Trophoblast cell (in vitro differentiated cells and primary cell): Measurements from ENCODE around the gene WDR54.

Experiments
- DNase-seq, 2 donors: peaks; one replicate each; pipeline ENCODE4 v3.0.0-alpha.2; 2016
- H2AFZ ChIP-seq: 2 replicates; pipeline ENCODE4 v1.6.1; 2013; ENCODE audit warnings: low read length, moderate library complexity, mild to moderate bottlenecking; ENCODE audit not compliant: insufficient read depth, poor library complexity
- H2AK5ac ChIP-seq: 2 replicates; pipeline ENCODE4 v1.6.1; 2013; ENCODE audit warnings: mild to moderate bottlenecking, low read length
- H2BK120ac ChIP-seq: 2 replicates; pipeline ENCODE4 v1.6.1; 2013; ENCODE audit warnings: low read length, mild to moderate bottlenecking, moderate library complexity; ENCODE audit not compliant: insufficient read depth, poor library complexity
- H2BK12ac ChIP-seq: 2 replicates; pipeline ENCODE4 v1.6.1; 2013; ENCODE audit warnings: mild to moderate bottlenecking, low read length, moderate library complexity
- H2BK5ac ChIP-seq: 2 replicates; pipeline ENCODE4 v1.6.1; 2013; ENCODE audit warnings: low read length, low read depth, moderate library complexity, mild to moderate bottlenecking; ENCODE audit not compliant: poor library complexity
- H3K14ac ChIP-seq: 2 replicates; pipeline ENCODE4 v1.6.1; 2013; ENCODE audit warnings: mild to moderate bottlenecking, low read length
- H3K18ac ChIP-seq: 2 replicates; pipeline ENCODE4 v1.6.1; 2013; ENCODE audit warnings: mild to moderate bottlenecking, low read length
- H3K23ac ChIP-seq: 2 replicates; pipeline ENCODE4 v1.6.1; 2013; ENCODE audit warnings: low read length
- H3K27ac ChIP-seq: 2 replicates; pipeline ENCODE4 v1.5.1; 2013; ENCODE audit warnings: low read depth, mild to moderate bottlenecking, inconsistent platforms, low read length, moderate library complexity
- H3K27me3 ChIP-seq: 2 replicates; pipeline ENCODE4 v1.6.1; 2013; ENCODE audit warnings: inconsistent platforms, mild to moderate bottlenecking, low read length, moderate library complexity; ENCODE audit not compliant: insufficient read depth
- H3K36me3 ChIP-seq, 2 experiments: 1 replicate in 1 of 2; 2 replicates in 1 of 2; pipeline ENCODE4 v1.6.1; 2013; ENCODE audit warnings: low read length in 2 of 2, mild to moderate bottlenecking in 2 of 2, moderate library complexity in 1 of 2; ENCODE audit not compliant: insufficient read depth in 2 of 2, control insufficient read depth in 1 of 2
- H3K4ac ChIP-seq: 2 replicates; pipeline ENCODE4 v1.6.1; 2013; ENCODE audit warnings: low read depth, mild to moderate bottlenecking, low read length, moderate library complexity
- H3K4me1 ChIP-seq, 2 experiments: 1 replicate in 1 of 2; 2 replicates in 1 of 2; pipeline ENCODE4 v1.6.1; 2013; ENCODE audit warnings: low read length in 2 of 2, mild to moderate bottlenecking in 2 of 2, moderate library complexity in 1 of 2; ENCODE audit not compliant: insufficient read depth in 2 of 2, control insufficient read depth in 1 of 2
- H3K4me2 ChIP-seq: 2 replicates; pipeline ENCODE4 v1.6.1; 2013; ENCODE audit warnings: inconsistent platforms, mild to moderate bottlenecking, low read length, moderate library complexity
- H3K4me3 ChIP-seq: 2 replicates; pipeline ENCODE4 v1.5.1; 2013; ENCODE audit warnings: mild to moderate bottlenecking, low read depth, low read length, inconsistent platforms
- H3K79me1 ChIP-seq: one replicate; pipeline ENCODE4 v1.6.1; 2013; ENCODE audit warnings: low read length
- H3K79me2 ChIP-seq: 2 replicates; pipeline ENCODE4 v1.6.1; 2013; ENCODE audit warnings: low read length, mild to moderate bottlenecking; ENCODE audit not compliant: control insufficient read depth, insufficient read depth, poor library complexity
- H3K9ac ChIP-seq: 2 replicates; pipeline ENCODE4 v1.6.1; 2013; ENCODE audit warnings: mild to moderate bottlenecking, low read length
- H3K9me3 ChIP-seq: 2 replicates; pipeline ENCODE4 v1.6.1; 2013; ENCODE audit warnings: low read depth, mild to moderate bottlenecking, control low read depth, inconsistent platforms, low read length; ENCODE audit not compliant: insufficient read depth
- H4K12ac ChIP-seq: 2 replicates; pipeline ENCODE4 v1.6.1; 2013; ENCODE audit warnings: low read depth, mild to moderate bottlenecking, low read length, moderate library complexity
- H4K8ac ChIP-seq: 2 replicates; pipeline ENCODE4 v1.6.1; 2013; ENCODE audit warnings: low read depth, mild to moderate bottlenecking, low read length, moderate library complexity
- H4K91ac ChIP-seq: one replicate; pipeline ENCODE4 v1.6.1; 2013; ENCODE audit warnings: low read depth, mild to moderate bottlenecking, low read length, moderate library complexity
- WGBS: extraction: QIAGEN DNeasy Blood & Tissue Kit; methylation state at CpG from one replicate; pipeline ENCODE4 v1.1.7; 2013; ENCODE audit warnings: missing lambda C conversion rate; ENCODE audit not compliant: insufficient read length, insufficient coverage; ENCODE audit errors: extremely low coverage; 5-methylcytosine and 5-hydroxymethylcytosine counted together

The WDR54 gene

GRCh38 chr2:74374509-74375205 is 46.9 kb upstream of the WDR54 start:
- Histone ChIP-seq H3K4me2 (peak overlapping the region; percentile 41), H2BK120ac (no peak overlapping the region), H3K79me1 (no peaks in the 10 kb centered on the region), H2BK12ac (no peak overlapping the region), H4K8ac (no peak overlapping the region), H3K4ac (no peak overlapping the region), H3K36me3 (peaks cover 34 to 48% of the 10 kb centered on the region in 2 experiments), H2AK5ac (no peak overlapping the region), H3K4me3 (no peak overlapping the region), H3K14ac (no peak overlapping the region), H3K27me3 (no peaks in the 10 kb centered on the region), H2BK5ac (no peak overlapping the region), H3K23ac (no peak overlapping the region), H3K4me1 (peaks cover under 1 to 16% of the 10 kb centered on the region in 2 experiments), H2AFZ (no peak overlapping the region), H3K79me2 (no peaks in the 10 kb centered on the region), H3K9ac (no peak overlapping the region), H3K18ac (no peak overlapping the region), H4K91ac (no peak overlapping the region), H3K9me3 (no peaks in the 10 kb centered on the region), H4K12ac (no peak overlapping the region), H3K27ac (no peak overlapping the region)
- no CpG with 5 or more reads among the region's 19 CpGs for WGBS
- DNase-seq: peak in 1 of 2 donors; percentile 26

GRCh38 chr2:74375838-74376237 is 45.7 kb upstream of the WDR54 start:
- WGBS: no CpG with 5 or more reads among the region's 2 CpGs

DNA sequence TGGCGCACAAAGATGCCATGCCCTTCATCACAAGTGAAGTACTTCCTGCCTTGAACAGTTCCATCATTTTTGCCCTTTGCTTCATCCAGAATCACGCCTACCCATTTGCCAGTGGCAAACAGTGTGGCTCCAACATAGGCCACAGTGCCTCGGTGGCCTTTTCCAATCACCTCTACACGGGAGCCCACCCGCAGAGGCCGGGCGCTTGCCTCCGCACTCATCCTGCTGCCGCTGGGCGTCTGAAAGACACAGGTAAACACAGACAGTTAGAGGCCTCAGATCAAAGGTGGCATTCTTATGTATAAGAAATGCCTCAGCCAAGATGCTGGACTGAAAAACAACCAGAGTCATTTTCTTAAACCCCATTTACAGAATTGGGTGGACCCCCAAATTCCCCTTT is 43.5 kb upstream of the WDR54 start:
- Histone ChIP-seq H3K27ac (no peak overlapping the region), H2BK12ac (no peak overlapping the region), H3K36me3 (peaks cover 15 to 26% of the 10 kb centered on the region in 2 experiments), H3K4me3 (no peak overlapping the region), H3K4ac (no peak overlapping the region), H3K9ac (no peak overlapping the region), H4K12ac (no peak overlapping the region), H3K27me3 (no peaks in the 10 kb centered on the region), H4K91ac (no peak overlapping the region), H2AFZ (no peak overlapping the region), H3K14ac (no peak overlapping the region), H2BK120ac (no peak overlapping the region), H3K4me1 (peaks cover 5 to 24% of the 10 kb centered on the region in 2 experiments), H3K23ac (no peak overlapping the region), H3K79me2 (peaks cover 3% of the 10 kb centered on the region), H3K18ac (no peak overlapping the region), H2AK5ac (no peak overlapping the region), H4K8ac (no peak overlapping the region), H3K4me2 (no peak overlapping the region), H2BK5ac (no peak overlapping the region), H3K9me3 (no peaks in the 10 kb centered on the region), H3K79me1 (no peaks in the 10 kb centered on the region)
- DNase-seq: no peak
- no CpG with 5 or more reads among the region's 10 CpGs for WGBS

More at GRCh38 chr2:74375838-74376237, 45.7 kb upstream of the WDR54 start:
- no peak overlapping the region for H2BK5ac ChIP-seq
- peaks cover 22 to 36% of the 10 kb centered on the region in 2 experiments for H3K36me3 ChIP-seq
- no peak overlapping the region for H4K91ac ChIP-seq
- H2BK12ac ChIP-seq: no peak overlapping the region
- H3K9ac ChIP-seq: no peak overlapping the region
- H2AFZ ChIP-seq: no peak overlapping the region
- H4K12ac ChIP-seq: no peak overlapping the region
- H3K4me2 ChIP-seq: no peak overlapping the region
- H4K8ac ChIP-seq: no peak overlapping the region
- no peaks in the 10 kb centered on the region for H3K27me3 ChIP-seq
- no peaks in the 10 kb centered on the region for H3K79me1 ChIP-seq
- H2BK120ac ChIP-seq: no peak overlapping the region
- no peak overlapping the region for H2AK5ac ChIP-seq
- H3K27ac ChIP-seq: no peak overlapping the region
- no peak overlapping the region for H3K4ac ChIP-seq
- no peak for DNase-seq
- peaks cover 5 to 24% of the 10 kb centered on the region in 2 experiments for H3K4me1 ChIP-seq
- peaks cover 3% of the 10 kb centered on the region for H3K79me2 ChIP-seq
- H3K18ac ChIP-seq: no peak overlapping the region
- no peak overlapping the region for H3K4me3 ChIP-seq
- no peaks in the 10 kb centered on the region for H3K9me3 ChIP-seq
- H3K14ac ChIP-seq: no peak overlapping the region
- no peak overlapping the region for H3K23ac ChIP-seq

DNA sequence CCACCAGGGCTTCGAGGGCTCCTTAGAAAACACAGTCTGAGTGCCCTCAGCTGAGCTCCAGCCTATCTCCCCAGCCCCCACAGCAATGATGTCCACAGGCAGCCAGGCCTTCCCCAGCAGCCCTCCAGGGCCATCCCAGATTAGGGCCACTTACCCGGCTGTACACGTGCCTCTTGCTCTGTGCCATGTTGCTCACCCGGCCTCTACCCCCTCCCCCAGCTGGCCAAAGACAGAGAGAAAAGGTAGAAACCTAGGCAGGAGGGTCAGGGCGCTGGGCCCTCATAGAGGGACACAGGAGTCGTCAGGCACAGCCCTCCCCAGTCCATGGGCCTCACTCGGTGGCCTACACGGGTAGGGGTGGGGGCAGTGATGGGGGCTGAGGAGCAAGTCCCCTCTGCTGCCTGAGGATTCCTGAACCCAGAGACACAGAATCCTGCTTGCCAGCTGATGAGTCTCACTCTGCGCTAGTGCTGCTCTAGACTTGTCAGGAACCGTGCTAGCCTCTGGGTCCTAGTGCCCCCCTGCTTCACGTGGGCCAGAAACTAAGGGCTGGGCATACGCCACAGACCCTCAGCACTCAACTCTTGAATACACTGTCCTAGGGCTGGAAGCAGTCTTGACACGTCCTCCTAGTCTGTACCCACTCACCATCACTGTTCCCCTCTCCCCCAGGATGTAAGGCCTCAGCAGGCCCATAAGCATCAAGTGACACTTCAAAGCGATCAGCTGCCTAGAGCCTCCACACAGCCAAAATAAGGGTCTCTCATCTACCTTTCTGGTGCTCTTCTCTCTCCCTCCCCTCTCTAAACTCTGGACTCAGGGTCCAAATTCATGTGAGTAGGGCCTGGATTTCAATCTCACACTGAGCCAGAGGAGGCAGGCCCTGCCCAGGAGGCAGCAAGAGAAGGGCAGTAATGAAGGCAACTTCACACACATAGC is 41.4 kb upstream of the WDR54 start, which contains the start of gene DCTN1:
TSS of gene DCTN1 (minus strand) at position 461 of the 939 bp plus-strand sequence. CDS start at position 187, 274 bp downstream.
- Histone ChIP-seq H3K4me1 (peaks cover 5 to 8% of the 10 kb centered on the region in 2 experiments), H3K79me1 (no peaks in the 10 kb centered on the region), H2BK120ac (no peak within 1 kb of the TSS), H3K23ac (no peak within 1 kb of the TSS), H3K4ac (peak within 1 kb of the TSS; percentile 53), H3K27ac (no peak within 1 kb of the TSS), H2AFZ (no peak within 1 kb of the TSS), H4K12ac (no peak within 1 kb of the TSS), H2BK12ac (no peak within 1 kb of the TSS), H3K4me2 (peak within 1 kb of the TSS; percentile 35), H3K9ac (no peak within 1 kb of the TSS), H3K36me3 (peaks cover 14 to 26% of the 10 kb centered on the region in 2 experiments), H4K91ac (no peak within 1 kb of the TSS), H3K14ac (no peak within 1 kb of the TSS), H3K27me3 (no peaks in the 10 kb centered on the region), H2BK5ac (no peak within 1 kb of the TSS), H3K9me3 (no peaks in the 10 kb centered on the region), H4K8ac (no peak within 1 kb of the TSS), H3K18ac (peak within 1 kb of the TSS; percentile 22), H2AK5ac (no peak within 1 kb of the TSS), H3K79me2 (peaks cover 3% of the 10 kb centered on the region), H3K4me3 (no peak within 1 kb of the TSS)
- peak in 1 of 2 donors; percentile 6 for DNase-seq
- no CpG with 5 or more reads among the region's 14 CpGs for WGBS
